ENCODE data around the gene SLC35B4.

SLC35B4 gene

GRCh38 chr7:134334408-134334807 lies 17.7 kb upstream of the SLC35B4 start (continued):
- TF ChIP-seq ZNF8 (CRISPR knock-in tag; IDR thresholded peaks at IDR 0.05), result no peak

GRCh38 chr7:134333943-134334342 lies 17.2 kb upstream of the SLC35B4 start:
- no peak for ATAC-seq
- TF ChIP-seq OSR1 (CRISPR knock-in tag; IDR thresholded peaks at IDR 0.05) (no peak), ZFP30 (CRISPR knock-in tag; IDR thresholded peaks at IDR 0.05) (no peak), RARB (CRISPR knock-in tag; IDR thresholded peaks at IDR 0.05) (no peak), CSRNP3 (CRISPR knock-in tag; IDR thresholded peaks at IDR 0.05) (no peak), TOX (CRISPR knock-in tag; IDR thresholded peaks at IDR 0.05; ENCODE audit: borderline replicate concordance) (no peak)

GRCh38 chr7:134332892-134333291 lies 16.2 kb upstream of the SLC35B4 start:
- TF ChIP-seq ZFP30 (CRISPR knock-in tag; IDR thresholded peaks at IDR 0.05), result no peak
- no peak for TF ChIP-seq BACH2 (CRISPR knock-in tag; IDR thresholded peaks at IDR 0.05; ENCODE audit: borderline replicate concordance)
- no peak for TF ChIP-seq CSRNP3 (CRISPR knock-in tag; IDR thresholded peaks at IDR 0.05)
- no peak for TF ChIP-seq GLIS3 (CRISPR knock-in tag; IDR thresholded peaks at IDR 0.05)
- TF ChIP-seq OSR1 (CRISPR knock-in tag; IDR thresholded peaks at IDR 0.05), result no peak
- TF ChIP-seq POU6F1 (CRISPR knock-in tag; IDR thresholded peaks at IDR 0.05; ENCODE audit: borderline replicate concordance, low read depth), result no peak
- no peak for TF ChIP-seq SNAI2 (CRISPR knock-in tag; IDR thresholded peaks at IDR 0.05)
- no peak for TF ChIP-seq ZNF565 (CRISPR knock-in tag; conservative IDR thresholded peaks at IDR 0.05; ENCODE audit: low read depth)
- no peak for TF ChIP-seq PATZ1 (CRISPR knock-in tag; IDR thresholded peaks at IDR 0.05; ENCODE audit: borderline replicate concordance)
- TF ChIP-seq ESRRG (CRISPR knock-in tag; IDR thresholded peaks at IDR 0.05), result no peak
- no peak for ATAC-seq

GRCh38 chr7:134331393-134331792 lies 14.7 kb upstream of the SLC35B4 start:
- ATAC-seq, result no peak
- TF ChIP-seq CREB5 (CRISPR knock-in tag; IDR thresholded peaks at IDR 0.05; ENCODE audit: low read depth) (no peak), TCF4 (CRISPR knock-in tag; IDR thresholded peaks at IDR 0.05; ENCODE audit: borderline replicate concordance) (no peak), ZFP3 (CRISPR knock-in tag; IDR thresholded peaks at IDR 0.05) (no peak), PPARA (CRISPR knock-in tag; IDR thresholded peaks at IDR 0.05; ENCODE audit: borderline replicate concordance) (no peak), ESRRG (CRISPR knock-in tag; IDR thresholded peaks at IDR 0.05) (no peak), CSRNP3 (CRISPR knock-in tag; IDR thresholded peaks at IDR 0.05) (no peak), ZFP30 (CRISPR knock-in tag; IDR thresholded peaks at IDR 0.05) (no peak)

- no peak for ATAC-seq
- TF ChIP-seq TOX (CRISPR knock-in tag; IDR thresholded peaks at IDR 0.05; ENCODE audit: borderline replicate concordance) (no peak), CSRNP3 (CRISPR knock-in tag; IDR thresholded peaks at IDR 0.05) (no peak), ZFP3 (CRISPR knock-in tag; IDR thresholded peaks at IDR 0.05) (no peak), TCF4 (CRISPR knock-in tag; IDR thresholded peaks at IDR 0.05; ENCODE audit: borderline replicate concordance) (no peak), TSHZ2 (CRISPR knock-in tag; IDR thresholded peaks at IDR 0.05) (no peak), ZC3H10 (CRISPR knock-in tag; IDR thresholded peaks at IDR 0.05) (no peak), ZFP30 (CRISPR knock-in tag; IDR thresholded peaks at IDR 0.05) (no peak)
Observed at GRCh38 chr7:134330974-134331373, 14.2 kb upstream of the SLC35B4 start.

Measured in SK-N-SH treated with all-trans-retinoic acid at 6 μM for 48 hours (cell line).